Measurements from ENCODE around the gene CKAP2L.
"Not testable (repeated sequence)": the region's sequence is repeated elsewhere in the genome, so short reads cannot be mapped to it uniquely, and the experiment has no call there.

Gene CKAP2L

DNA sequence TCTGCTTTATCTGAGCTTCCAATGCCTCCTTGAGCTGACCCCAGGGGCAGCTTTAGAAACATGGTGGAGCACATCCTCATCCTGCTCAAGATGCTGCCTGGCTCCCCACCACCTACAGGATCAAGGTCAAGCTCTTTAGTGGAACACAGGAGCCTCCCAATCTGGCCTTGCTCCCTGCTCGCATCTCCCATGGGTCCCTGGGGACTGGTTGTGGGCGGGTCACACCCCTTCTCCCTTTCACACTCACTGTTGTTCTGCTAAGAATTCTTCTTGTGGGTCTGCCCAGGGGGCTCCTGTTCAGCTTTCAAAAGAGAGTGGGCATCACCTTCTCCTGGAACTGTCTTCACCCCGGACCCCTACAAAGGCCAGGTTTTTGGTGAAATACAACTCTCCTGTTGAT, 51.9 kb downstream of the CKAP2L start:
- no peak for DNase-seq

DNA sequence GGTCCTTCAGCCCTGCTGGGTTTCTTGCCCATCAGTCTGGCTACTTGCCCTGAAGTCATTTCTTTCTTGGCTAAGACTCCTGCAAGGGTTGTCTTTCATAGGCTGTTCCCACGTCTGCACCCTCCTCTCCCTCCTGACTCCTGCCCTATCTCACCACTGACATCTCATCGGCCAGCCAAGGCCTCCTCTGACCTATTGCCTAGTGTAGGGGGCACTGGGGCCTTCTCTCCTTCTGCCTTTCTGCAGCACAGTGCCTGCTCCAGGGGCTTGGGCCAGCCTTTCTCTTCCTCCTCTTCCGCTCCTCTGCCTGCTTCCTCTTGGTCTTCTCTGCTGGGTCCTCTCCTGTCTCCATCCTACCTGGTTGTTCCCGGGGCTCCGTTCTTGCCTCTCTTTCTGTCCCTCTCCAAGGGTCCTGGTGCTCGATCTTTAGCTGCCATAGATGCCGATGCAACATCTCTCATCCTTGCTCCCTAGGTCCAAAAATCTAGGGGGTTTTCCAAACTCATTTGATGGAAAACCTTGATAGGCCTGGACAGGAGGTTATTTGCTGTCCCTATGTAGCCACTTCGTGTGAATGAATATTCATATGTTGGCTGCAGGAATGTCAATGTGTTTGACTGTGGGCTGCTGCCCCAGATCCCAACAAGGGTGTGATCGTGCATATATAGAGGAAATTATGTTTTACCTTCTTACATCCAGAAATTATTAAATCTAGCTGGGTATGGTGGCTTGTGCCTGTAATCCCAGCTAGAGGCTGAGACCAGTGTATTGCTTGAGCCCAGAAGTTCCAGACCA, 53.3 kb downstream of the CKAP2L start:
- no peak for DNase-seq

DNA sequence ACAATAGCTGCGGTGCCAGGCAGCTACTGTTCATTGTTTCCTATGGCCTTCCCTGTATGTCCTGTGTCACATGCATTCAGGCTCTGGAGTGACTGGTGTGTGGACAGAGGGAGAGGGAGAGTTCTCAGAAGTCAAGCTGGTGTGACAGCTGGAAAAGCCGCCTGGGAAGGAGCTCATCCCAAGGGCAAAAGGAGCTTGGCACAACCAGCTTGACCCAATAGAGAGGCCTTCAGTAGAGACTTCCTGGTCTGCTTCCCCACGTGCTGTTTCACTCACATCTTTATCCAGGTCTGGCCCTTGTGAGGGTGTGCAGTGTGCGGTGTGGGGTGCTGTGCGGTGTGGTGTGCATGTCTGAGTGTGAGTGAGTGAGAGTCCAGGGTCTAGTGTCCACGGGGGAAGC, 54.7 kb downstream of the CKAP2L start:
- DNase-seq, result peak in 1 of 56 donors; percentile 30

DNA sequence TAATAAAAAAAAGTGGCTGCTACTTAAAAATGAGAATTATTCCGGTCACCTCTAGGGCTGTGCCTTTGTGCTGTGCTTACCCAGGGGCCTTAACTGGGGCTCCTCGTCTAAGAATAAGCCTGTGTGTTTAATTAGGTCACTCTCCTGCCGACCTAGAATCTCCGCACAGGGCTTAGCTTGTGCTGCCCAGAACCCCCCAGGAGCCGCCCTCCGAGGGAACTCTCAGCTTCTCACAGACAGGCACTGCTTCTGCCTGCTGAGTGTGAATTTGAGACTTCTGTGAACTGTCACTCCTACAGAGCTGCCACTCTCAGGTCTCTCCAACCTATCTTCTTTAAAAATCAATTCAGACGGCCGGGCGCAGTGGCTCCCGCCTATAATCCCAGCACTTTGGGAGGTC, 55.4 kb downstream of the CKAP2L start:
- peak in 22 of 56 donors; percentile 16 to 62 (median 33) for DNase-seq

DNA sequence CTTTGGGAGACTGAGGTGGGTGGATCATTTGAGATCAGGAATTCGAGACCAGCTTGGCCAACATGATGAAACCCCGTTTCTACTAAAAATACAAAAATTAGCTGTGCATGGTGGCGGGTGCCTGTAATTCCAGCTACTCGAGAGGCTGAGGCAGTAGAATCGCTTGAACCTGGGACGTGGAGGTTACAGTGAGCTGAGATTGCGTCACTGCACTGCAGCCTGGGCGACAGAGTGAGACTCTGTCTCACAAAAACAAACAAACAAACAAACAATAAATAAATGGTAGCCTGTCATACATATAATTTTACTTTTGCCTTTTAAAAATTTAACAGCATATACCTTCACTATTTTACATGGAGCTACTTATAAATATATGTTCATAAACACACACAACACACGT, 57.5 kb downstream of the CKAP2L start:
- DNase-seq, result not testable (repeated sequence)

DNA sequence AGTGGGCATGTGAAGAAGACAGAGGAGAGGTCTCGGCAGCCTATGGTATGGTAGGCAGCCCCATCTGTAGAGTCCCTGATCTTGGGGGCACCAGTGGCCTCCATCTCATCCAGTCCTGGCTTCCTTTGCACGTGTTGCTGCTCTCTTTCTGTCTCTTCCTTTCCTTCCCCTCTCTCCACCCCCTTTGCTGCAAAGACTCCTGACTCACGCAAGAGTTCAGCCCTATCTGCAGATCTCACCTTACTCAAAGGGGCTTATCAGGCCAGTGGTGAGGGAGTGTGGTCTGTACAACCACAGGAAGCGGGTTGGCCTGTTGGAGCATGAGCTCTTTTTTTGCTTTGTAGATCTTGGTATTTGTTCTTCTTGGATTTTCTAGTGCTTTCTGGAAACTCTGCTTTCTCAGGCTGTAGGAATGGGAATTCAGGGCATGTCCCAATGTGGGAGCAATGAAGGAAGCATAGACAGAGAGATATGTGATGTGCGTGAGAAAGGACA, 58.2 kb downstream of the CKAP2L start:
- DNase-seq, result no peak

DNA sequence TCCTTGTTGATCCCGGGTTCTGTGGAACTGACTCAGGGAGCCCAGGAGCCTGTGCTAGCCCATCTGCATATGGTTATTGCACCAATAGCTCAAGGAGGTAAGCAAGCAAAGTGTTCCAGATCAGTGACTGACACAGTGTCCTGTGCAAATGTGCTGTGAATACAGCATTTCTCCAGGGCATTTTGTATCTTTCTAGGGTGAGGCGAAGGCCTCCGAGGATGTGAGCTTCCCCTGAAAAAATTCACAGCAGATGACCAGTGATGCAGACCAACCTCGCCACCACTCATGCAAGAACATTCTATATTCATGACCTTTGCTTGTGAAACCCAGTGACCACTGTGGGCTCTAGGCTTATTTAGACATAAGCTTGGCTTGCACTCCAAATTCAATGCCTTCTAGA, 58.8 kb downstream of the CKAP2L start:
- DNase-seq, result no peak

DNA sequence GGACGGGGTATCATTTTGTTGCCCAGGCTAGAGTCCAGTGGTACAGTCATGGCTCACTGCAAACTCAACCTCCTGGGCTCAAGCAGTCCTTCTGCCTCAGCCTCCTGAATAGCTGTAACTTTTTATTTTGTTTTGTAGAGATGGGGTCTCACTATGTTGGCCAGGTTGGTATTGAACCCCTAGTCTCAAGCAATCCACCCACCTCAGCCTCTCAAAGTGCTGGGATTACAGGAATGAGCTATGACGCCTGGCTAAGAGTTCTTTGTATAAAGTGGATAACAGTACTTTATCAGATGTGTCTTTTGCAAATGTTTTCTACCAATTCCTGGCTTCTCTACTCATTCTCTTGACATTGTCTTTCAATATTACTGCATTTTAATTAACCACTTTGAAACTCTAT, 60.7 kb downstream of the CKAP2L start:
- no peak for DNase-seq

DNA sequence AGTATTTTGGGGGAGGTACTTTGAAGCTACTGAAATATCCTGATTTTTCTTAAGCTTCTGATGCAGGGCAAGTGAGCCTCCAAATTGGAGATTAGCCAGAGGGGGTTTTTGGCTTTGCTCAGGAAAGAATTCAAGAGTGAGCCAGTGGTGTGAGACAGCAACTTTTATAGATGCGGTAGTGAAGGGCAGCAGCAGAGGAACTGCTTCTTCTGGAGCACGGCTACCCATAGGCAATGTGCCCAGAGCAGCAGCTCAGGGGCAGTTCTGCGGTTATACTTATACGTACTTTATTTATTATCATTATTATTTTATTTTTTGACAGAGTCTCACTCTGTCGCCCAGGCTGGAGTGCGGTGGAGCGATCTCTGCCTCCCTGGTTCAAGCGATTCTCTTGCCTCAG, 63.4 kb downstream of the CKAP2L start:
- peak in 2 of 56 donors; percentile 12 to 25 for DNase-seq

DNA sequence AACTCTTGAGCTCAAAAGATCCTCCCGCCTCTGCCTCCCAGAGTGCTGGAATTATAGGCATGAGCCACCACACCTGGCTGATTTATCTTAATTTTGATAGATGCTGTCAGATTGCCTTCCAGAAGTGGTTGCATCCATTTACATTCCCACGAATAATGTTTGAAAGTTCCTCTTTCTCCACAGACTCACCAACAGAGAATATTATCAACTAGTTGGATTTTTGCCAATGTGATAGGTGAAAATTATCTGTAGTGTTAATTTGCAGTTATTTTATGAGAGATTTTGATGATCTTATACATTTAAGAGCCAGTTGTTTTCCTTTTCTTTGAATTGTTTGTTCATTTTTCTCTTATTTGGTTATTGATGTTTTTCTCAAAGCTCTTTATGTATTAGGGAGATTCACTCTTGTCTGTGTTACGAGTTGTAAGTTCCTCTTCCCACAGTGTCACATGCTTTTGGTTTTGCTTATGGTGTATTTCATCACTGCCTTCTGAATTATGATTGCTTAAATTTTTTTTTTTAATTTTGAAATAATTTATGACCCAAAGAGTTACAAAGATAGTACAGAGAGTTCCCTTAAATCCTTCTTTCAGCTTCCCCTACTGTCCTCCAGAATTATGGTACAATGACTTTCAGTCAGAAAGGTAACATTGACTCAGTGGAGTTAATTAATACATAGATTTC, 64.3 kb downstream of the CKAP2L start:
- DNase-seq, result no peak

DNA sequence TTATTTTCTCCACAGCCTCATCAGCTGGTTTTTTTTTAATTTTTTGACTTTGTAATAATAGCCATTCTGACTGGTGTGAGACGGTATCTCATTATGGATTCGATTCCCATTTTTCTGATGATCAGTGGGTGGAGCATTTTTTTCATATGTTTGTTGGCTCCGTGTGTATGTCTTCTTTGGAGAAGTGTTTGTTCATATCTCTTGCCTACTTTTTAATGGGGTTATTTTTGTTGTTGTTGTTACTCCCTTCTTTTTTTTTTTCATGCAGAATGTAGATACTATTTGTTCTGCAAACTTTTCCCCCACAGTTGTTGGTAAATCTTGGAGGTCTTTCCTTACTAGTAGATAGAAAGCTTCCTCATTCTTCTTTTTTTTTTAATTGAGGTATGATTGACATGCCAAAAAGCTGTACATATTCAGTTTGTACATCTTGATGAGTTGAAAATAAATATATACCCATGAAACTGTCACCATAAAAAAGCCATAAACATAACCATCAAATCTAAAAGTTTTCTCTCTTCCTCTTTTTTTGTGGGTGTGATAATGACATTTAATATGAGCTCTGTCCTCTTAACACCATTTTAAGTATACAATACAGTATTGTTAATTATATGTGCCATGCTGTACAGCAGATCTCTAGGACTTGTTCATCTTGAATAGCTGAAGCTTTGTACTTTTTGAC, 65.4 kb downstream of the CKAP2L start:
- DNase-seq, result no peak

DNA sequence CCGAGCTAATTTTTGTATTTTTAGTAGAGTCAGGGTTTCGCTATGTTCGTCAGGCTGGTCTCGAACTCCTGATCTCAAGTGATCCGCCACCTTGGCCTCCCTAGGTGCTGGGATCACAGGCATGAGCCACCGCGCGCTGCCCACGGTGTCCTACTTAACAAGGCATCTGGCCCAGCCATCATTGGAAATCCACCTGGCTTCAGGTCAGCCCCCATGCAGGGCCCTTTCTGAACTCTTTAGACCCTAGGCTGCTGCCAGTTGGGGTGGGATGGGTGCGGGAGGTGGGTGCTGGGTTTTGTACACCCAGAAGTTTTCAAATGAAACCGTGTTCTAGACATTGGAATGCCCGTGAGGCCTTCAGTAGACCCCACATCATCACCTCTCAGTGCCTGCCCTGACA, 70.2 kb downstream of the CKAP2L start:
- no peak for DNase-seq

DNA sequence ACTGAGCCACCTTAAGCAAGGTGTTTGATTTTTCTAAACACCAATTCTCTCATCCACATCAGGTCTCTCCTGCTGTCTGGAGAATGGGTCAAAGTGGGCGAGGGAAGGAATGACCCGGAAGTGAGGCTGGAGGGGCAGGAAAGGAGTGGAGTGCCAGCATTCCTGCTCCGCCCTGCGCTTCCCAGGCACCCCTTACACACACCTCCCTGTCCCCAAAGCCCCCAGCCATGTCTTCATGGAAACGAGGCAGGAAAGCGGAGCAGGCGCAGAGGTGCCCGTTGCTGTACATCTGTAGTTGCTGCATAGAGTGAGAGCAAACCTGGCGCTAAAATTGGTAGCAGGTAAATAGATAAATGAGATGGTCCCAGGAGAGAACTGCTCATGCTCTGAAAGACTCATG, 70.8 kb downstream of the CKAP2L start:
- DNase-seq, result no peak

DNA sequence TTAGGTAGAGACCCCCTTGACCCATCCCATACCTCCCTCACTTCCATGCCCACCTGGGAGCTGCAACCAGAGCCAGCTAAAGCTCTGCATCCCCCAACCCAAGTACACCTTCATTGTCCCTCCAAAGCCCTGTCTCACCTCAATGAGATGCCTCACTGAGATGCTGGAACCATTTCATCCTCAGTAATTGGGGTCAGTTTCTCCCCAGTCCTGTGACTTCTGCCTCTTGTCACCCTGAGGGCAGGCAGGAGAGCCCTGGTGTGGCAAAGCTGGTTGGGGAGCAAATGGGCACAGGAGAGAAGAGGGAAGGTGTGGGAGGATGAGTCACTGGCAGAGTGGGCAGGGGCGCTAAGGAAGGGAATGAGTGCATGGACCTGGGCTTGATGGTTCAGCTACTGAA, 71.5 kb downstream of the CKAP2L start:
- DNase-seq, result no peak

DNA sequence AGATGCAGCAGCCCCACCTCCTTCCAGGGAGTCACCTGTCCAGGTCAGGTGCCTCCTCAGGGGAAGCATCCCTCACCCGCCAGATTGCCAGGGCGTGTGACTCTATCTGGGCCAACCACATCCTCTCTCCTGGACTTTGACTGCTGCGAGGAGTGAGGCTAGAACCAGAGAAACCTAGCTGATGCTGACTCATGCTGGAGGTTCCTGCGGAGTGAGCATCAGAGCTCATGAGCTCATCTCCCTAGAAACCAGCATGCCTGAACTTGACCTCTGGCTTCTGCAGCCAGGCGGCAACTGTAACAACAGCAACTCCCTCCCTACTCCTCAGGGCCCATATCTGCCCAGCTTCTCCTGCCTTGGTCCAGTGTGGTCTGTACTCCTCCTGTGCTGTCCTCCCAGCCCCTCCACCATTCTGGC, 71.9 kb downstream of the CKAP2L start:
- no peak for DNase-seq

DNA sequence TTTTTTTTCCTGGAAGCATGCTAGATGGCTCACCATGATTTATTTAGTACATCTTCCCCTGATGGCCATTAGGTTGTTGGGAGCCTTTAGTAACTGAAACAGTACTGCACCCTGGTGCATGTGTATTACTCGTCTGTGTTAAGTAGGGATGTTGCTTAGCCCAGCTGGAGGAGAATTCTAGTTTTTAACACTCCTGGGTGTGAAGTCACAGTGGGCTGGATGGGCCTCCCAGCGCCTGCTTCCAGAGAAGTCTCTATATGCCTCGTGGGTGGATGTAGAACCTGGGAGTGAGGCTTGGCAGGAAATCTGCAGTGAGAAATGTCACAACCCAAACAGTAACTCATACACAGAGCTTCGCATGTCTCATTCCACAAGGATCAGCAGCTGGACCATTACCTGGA, 72.5 kb downstream of the CKAP2L start:
- peak in 4 of 56 donors; percentile 6 to 45 (median 10) for DNase-seq

DNA sequence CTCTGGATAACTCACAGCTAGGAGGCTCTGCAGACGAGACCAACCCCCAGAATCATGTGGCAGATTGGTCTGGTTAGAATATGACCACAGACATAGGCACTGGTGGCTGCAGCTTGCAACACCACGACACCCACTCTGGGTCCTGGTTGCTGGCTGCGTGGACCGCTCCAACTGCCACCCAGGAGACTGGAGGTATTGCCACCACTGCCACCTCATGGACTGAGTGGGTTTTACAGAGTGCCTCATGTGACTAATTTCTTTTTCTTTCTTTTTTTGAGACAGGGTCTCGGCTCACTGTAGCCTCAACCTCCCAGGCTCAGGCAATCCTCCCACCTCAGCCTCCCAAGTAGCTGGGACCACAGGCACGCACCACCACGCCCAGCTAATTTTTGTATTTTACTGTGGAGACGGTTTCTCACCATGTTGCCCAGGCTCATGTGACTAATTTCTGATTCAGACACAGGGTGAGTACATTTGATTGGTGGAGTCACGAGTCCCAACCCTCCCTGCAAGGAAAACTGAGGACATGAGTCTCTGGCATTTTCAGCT, 73.5 kb downstream of the CKAP2L start:
- DNase-seq, result peak in 35 of 56 donors; percentile 11 to 73 (median 40)

DNA sequence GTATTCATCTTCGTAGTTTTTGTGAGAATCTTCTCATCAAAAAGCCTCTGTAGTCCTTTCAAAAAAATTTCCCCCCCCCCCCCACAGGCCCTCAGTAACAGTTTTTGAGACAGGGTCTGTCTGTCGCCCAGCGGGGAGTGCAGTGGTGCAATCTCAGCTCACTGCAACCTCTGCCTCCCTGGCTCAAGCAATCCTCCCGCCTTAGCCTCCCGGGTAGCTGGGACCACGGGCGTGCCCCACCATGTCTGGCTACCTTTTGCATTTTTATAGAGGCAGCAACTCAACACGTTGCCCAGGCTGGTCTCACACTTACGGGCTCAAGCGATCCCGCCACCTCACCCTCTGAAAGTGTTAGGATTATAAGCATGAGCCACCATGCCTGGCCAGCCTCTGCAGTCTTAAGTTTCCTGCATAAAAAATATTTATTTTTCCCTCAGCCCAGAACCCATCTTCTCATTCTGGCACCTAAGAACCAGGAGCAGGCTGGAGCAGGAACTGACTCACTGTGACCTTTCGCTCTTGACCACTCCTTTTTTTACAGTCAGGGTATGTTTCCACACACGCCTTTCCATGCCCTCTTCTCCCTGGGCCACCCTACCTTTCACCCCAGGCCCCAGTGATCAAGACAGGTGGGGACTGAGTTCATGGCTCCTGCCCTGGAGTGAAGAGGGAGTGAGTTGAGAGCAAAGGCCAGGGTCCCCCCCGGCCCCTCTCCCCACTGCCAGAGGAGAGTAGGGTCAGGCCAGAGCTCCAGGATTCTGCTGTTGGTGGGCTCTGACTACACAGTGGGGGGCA, 76.1 kb downstream of the CKAP2L start:
- no peak for DNase-seq

DNA sequence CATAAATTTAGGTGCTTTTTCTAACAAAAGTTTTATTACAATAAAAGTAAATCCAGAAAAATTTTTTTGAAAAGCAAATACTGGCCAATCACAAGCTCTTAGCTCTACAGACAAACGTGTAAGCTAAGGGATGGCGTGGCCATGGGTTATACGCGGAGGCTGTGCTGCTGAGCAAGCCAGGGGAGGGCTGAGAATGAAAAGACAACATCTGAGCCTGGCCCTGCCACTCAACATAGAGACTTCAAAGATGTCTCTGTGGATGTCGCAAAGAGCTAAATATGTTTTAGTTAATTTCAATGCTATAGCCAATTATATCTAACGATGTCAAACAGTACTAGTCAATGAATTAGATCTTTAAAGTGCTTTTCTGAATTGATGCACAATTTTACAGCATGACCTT, 76.9 kb downstream of the CKAP2L start:
- no peak for DNase-seq

Data from amygdala (tissue), 56 donors.